ENCODE data around the gene CDK17.
"Not testable (repeated sequence)": the region's sequence is repeated elsewhere in the genome, so short reads cannot be mapped to it uniquely, and the experiment has no call there.

The CDK17 gene

GRCh38 chr12:96399919-96400630, at the start of gene CDK17:
Gene CDK17 (minus strand): TSS chr12:96400439. CDS start chr12:96334836, 65,603 bp downstream.
- peak; percentile 43 for DNase-seq (ENCODE audit: low read depth)

GRCh38 chr12:96448300-96448699, 48.1 kb upstream of the CDK17 start:
- DNase-seq (ENCODE audit: low read depth): peak; percentile 53

GRCh38 chr12:96447256-96447655, 47.0 kb upstream of the CDK17 start:
- no peak for DNase-seq (ENCODE audit: low read depth)

GRCh38 chr12:96445691-96446583, 45.7 kb upstream of the CDK17 start:
- peak; percentile 99 for DNase-seq (ENCODE audit: low read depth)

GRCh38 chr12:96444399-96444798, 44.2 kb upstream of the CDK17 start:
- DNase-seq (ENCODE audit: low read depth): no peak

- no peak for DNase-seq (ENCODE audit: low read depth)
Observed at GRCh38 chr12:96442906-96443305, 42.7 kb upstream of the CDK17 start.

GRCh38 chr12:96441816-96442215, 41.6 kb upstream of the CDK17 start:
- DNase-seq (ENCODE audit: low read depth): no peak

- DNase-seq (ENCODE audit: low read depth): no peak
Observed at GRCh38 chr12:96438330-96438729, 38.1 kb upstream of the CDK17 start.

- DNase-seq (ENCODE audit: low read depth): no peak
Observed at GRCh38 chr12:96437171-96437445, 36.9 kb upstream of the CDK17 start.

GRCh38 chr12:96436366-96437170, 36.3 kb upstream of the CDK17 start:
- DNase-seq (ENCODE audit: low read depth): no peak

GRCh38 chr12:96434107-96434506, 33.9 kb upstream of the CDK17 start:
- DNase-seq (ENCODE audit: low read depth): peak; percentile 98

- not testable (repeated sequence) for DNase-seq (ENCODE audit: low read depth)
Observed at GRCh38 chr12:96432496-96433321, 32.5 kb upstream of the CDK17 start.

- no peak for DNase-seq (ENCODE audit: low read depth)
Observed at GRCh38 chr12:96431067-96431466, 30.8 kb upstream of the CDK17 start.

- peak; percentile 100 for DNase-seq (ENCODE audit: low read depth)
Observed at GRCh38 chr12:96427269-96427729, 27.1 kb upstream of the CDK17 start.

GRCh38 chr12:96425951-96426350, 25.7 kb upstream of the CDK17 start:
- DNase-seq (ENCODE audit: low read depth): no peak

GRCh38 chr12:96425321-96425720, 25.1 kb upstream of the CDK17 start:
- peak; percentile 81 for DNase-seq (ENCODE audit: low read depth)

GRCh38 chr12:96424601-96425000, 24.4 kb upstream of the CDK17 start:
- DNase-seq (ENCODE audit: low read depth): no peak

GRCh38 chr12:96422192-96422591, 22.0 kb upstream of the CDK17 start:
- no peak for DNase-seq (ENCODE audit: low read depth)

- no peak for DNase-seq (ENCODE audit: low read depth)
Observed at GRCh38 chr12:96421014-96421413, 20.8 kb upstream of the CDK17 start.

GRCh38 chr12:96420277-96420835, 20.1 kb upstream of the CDK17 start:
- DNase-seq (ENCODE audit: low read depth): no peak

GRCh38 chr12:96419576-96420276, 19.5 kb upstream of the CDK17 start:
- DNase-seq (ENCODE audit: low read depth): no peak
